Measurements from ENCODE around the gene ENOX1.

ENOX1 gene

DNA sequence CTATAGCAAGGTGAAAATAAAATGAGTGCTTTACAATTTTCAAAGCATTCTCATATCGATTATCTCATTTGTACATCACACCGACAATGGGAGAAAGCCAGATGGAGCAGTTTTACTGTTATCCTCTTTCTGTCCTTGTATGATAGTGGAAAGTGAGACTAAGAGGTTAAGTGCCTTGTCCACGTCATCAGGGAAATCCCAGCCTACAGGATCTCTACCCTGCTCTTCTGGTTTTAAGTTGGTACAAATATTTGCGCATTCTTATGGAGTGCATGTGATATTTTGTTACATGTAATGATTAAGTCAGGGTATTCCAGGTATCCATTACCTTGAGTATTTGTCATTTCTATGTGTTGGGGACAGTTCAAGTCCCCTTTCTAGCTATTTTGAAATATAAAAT is 12.4 kb upstream of the ENOX1 start:
- no peak overlapping the region for H3K4me3 ChIP-seq (ENCODE audit: low read length)
- no peak for DNase-seq (ENCODE audit: low read depth)
- TF ChIP-seq, protein P1, sequence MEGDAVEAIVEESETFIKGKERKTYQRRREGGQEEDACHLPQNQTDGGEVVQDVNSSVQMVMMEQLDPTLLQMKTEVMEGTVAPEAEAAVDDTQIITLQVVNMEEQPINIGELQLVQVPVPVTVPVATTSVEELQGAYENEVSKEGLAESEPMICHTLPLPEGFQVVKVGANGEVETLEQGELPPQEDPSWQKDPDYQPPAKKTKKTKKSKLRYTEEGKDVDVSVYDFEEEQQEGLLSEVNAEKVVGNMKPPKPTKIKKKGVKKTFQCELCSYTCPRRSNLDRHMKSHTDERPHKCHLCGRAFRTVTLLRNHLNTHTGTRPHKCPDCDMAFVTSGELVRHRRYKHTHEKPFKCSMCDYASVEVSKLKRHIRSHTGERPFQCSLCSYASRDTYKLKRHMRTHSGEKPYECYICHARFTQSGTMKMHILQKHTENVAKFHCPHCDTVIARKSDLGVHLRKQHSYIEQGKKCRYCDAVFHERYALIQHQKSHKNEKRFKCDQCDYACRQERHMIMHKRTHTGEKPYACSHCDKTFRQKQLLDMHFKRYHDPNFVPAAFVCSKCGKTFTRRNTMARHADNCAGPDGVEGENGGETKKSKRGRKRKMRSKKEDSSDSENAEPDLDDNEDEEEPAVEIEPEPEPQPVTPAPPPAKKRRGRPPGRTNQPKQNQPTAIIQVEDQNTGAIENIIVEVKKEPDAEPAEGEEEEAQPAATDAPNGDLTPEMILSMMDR (conservative IDR thresholded peaks at IDR 0.05; ENCODE audit: low read depth, low read length): no peak

DNA sequence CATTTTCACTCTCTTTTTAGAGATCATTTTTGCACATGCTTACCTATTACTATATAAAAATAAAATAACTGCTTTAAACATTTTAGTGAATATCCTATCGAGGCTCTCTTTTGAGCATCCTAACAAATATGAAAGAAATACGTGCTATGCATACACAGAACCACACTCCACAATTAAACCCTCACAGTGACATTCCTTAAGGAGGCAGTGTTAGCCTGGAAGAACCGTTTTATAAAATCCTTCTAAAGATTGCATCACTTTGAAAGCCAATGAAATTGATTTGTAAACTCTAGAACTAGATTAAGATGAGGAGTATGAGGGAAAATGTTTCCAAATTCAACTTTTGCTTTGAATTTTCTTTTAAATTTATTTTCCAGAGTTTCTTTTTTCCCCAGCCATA is 11.1 kb upstream of the ENOX1 start:
- no peak overlapping the region for H3K4me3 ChIP-seq (ENCODE audit: low read length)
- DNase-seq (ENCODE audit: low read depth): no peak
- TF ChIP-seq, protein P1 (conservative IDR thresholded peaks at IDR 0.05; ENCODE audit: low read depth, low read length): no peak

- DNase-seq (ENCODE audit: low read depth): no peak
- H3K4me3 ChIP-seq (ENCODE audit: low read length): no peak overlapping the region
- TF ChIP-seq, protein P1 (conservative IDR thresholded peaks at IDR 0.05; ENCODE audit: low read depth, low read length): no peak
These were observed 10.4 kb upstream of the ENOX1 start for GRCh38 chr13:43797159-43797558.

GRCh38 chr13:43794416-43794815 is 7.6 kb upstream of the ENOX1 start:
- TF ChIP-seq, protein P1 (conservative IDR thresholded peaks at IDR 0.05; ENCODE audit: low read depth, low read length): no peak
- no peak overlapping the region for H3K4me3 ChIP-seq (ENCODE audit: low read length)
- DNase-seq (ENCODE audit: low read depth): no peak

GRCh38 chr13:43792076-43792881 is 5.5 kb upstream of the ENOX1 start:
- H3K4me3 ChIP-seq (ENCODE audit: low read length): no peak overlapping the region
- TF ChIP-seq, protein P1 (conservative IDR thresholded peaks at IDR 0.05; ENCODE audit: low read depth, low read length): no peak
- peak; percentile 78 for DNase-seq (ENCODE audit: low read depth)

GRCh38 chr13:43787997-43788396 is 1.2 kb upstream of the ENOX1 start:
- H3K4me3 ChIP-seq (ENCODE audit: low read length): no peak overlapping the region
- no peak for DNase-seq (ENCODE audit: low read depth)

More at GRCh38 chr13:43787997-43788396, 1.2 kb upstream of the ENOX1 start:
- TF ChIP-seq, protein P1 (conservative IDR thresholded peaks at IDR 0.05; ENCODE audit: low read depth, low read length): peak; percentile 48
